ENCODE data around the gene STMND1. TPM values are rescaled to one million over a fixed set of nuclear protein-coding genes. Genes with fewer than 3 reads are reported as not detected.
A peak's percentile ranks its signal among the peaks of the same experiment; 100 is the strongest.

Gene STMND1
- total and polyA plus RNA-seq, 2 experiments from 2014 or later = 0.80 TPM; not detected in 1

DNA sequence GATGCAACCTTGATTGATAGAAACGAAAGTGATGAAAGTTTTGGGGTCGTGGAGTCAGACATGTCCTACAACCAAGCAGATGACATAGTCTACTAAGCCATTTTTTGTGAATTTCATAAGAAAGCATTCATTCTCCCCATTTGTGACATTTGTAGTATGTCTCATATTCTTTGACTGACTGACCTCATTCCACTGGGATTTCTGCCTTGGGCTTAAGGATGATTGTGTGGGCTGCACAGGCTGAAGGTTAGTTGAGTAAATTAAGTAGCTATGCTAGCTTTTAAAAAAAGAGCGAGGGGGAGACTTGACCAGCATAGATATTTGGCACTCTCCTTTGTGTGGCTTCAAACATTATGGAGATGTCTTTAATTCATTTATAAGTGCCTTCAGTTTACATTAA lies 28.9 kb downstream of the STMND1 start:
- Histone ChIP-seq H3K27ac (ENCODE audit: low read depth) (no peak overlapping the region), H3K79me2 (replicated peaks; ENCODE audit: insufficient read depth) (no peaks in the 10 kb centered on the region), H3K36me3 (ENCODE audit: insufficient read depth) (no peaks in the 10 kb centered on the region), H3K9me2 (ENCODE audit: insufficient read depth) (no peaks in the 10 kb centered on the region), H3K4me2 (no peak overlapping the region), H3F3A (replicated peaks; ENCODE audit: low read depth) (no peaks in the 10 kb centered on the region), H3K27me3 (ENCODE audit: insufficient read depth) (no peaks in the 10 kb centered on the region), H3K4me3 (no peak overlapping the region), H2AFZ (no peak overlapping the region), H4K20me1 (replicated peaks; ENCODE audit: insufficient read depth) (no peaks in the 10 kb centered on the region), H3K4me1 (ENCODE audit: insufficient read depth) (no peaks in the 10 kb centered on the region; the same call in 1 of the 2 replicates)
- no peak overlapping the region for H3K27ac Mint-ChIP-seq
- no peak for ATAC-seq
- H3K36me3 Mint-ChIP-seq (ENCODE audit: low read depth) = no peaks in the 10 kb centered on the region
- no peak for TF ChIP-seq JUNB (IDR thresholded peaks at IDR 0.05; ENCODE audit: unreplicated experiment)
- H3K4me1 Mint-ChIP-seq = peaks cover 6% of the 10 kb centered on the region; the same call in 2 of the 3 replicates
- H3K9me3 Mint-ChIP-seq = no peaks in the 10 kb centered on the region
- no peak overlapping the region for H3K4me3 Mint-ChIP-seq
- DNase-seq (ENCODE audit: low spot score) = no peak
- peaks cover 2% of the 10 kb centered on the region for H3K27me3 Mint-ChIP-seq (ENCODE audit: insufficient read depth, low read depth, poor library complexity)

DNA sequence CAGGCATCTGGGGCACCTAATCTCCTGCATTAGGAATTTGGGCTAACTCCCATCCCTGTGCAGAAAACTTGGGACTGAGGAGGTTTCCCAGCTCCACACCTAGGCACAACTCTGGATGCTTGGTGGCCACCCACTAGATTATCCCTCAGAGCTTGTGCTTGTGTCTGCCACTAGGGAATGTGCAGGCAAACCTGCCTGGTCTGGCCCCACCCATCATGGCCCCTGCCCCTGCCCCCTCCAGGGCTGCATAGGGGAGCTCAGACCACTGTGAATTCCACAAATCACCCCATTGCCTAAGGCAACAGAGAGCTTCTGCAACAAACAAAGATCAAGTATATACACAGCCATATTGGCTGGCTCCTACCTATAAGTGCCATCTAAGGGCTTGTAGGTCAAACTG lies 31.1 kb downstream of the STMND1 start:
- Histone ChIP-seq H3K36me3 (ENCODE audit: insufficient read depth) (no peaks in the 10 kb centered on the region), H3K27ac (ENCODE audit: low read depth) (no peak overlapping the region), H3F3A (replicated peaks; ENCODE audit: low read depth) (no peaks in the 10 kb centered on the region), H3K27me3 (ENCODE audit: insufficient read depth) (no peaks in the 10 kb centered on the region), H3K4me3 (no peak overlapping the region), H3K79me2 (replicated peaks; ENCODE audit: insufficient read depth) (no peaks in the 10 kb centered on the region), H3K4me1 (ENCODE audit: insufficient read depth) (no peaks in the 10 kb centered on the region), H2AFZ (0 out of 2 replicates have a peak overlapping the region, but pooled peaks have one; percentile 43), H4K20me1 (replicated peaks; ENCODE audit: insufficient read depth) (no peaks in the 10 kb centered on the region), H3K9me2 (ENCODE audit: insufficient read depth) (no peaks in the 10 kb centered on the region), H3K4me2 (no peak overlapping the region)
- DNase-seq (ENCODE audit: low spot score) (no peak), ATAC-seq (peak; percentile 63; the same call in 2 of the 3 replicates)
- Mint-ChIP-seq H3K27ac (no peak overlapping the region), H3K36me3 (ENCODE audit: low read depth) (peaks cover 4% of the 10 kb centered on the region; the same call in 1 of the 3 replicates), H3K27me3 (ENCODE audit: insufficient read depth, low read depth, poor library complexity) (peaks cover 2% of the 10 kb centered on the region), H3K4me3 (no peak overlapping the region), H3K4me1 (no peaks in the 10 kb centered on the region), H3K9me3 (peaks cover 12% of the 10 kb centered on the region)
- TF ChIP-seq POLR2AphosphoS5 (IDR thresholded peaks at IDR 0.05; ENCODE audit: low read depth) = no peak
- TF ChIP-seq STAT1 (IDR thresholded peaks at IDR 0.05; ENCODE audit: unreplicated experiment) = no peak
- TF ChIP-seq, protein P1, sequence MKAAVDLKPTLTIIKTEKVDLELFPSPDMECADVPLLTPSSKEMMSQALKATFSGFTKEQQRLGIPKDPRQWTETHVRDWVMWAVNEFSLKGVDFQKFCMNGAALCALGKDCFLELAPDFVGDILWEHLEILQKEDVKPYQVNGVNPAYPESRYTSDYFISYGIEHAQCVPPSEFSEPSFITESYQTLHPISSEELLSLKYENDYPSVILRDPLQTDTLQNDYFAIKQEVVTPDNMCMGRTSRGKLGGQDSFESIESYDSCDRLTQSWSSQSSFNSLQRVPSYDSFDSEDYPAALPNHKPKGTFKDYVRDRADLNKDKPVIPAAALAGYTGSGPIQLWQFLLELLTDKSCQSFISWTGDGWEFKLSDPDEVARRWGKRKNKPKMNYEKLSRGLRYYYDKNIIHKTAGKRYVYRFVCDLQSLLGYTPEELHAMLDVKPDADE (IDR thresholded peaks at IDR 0.05) = no peak
- TF ChIP-seq, protein P2, sequence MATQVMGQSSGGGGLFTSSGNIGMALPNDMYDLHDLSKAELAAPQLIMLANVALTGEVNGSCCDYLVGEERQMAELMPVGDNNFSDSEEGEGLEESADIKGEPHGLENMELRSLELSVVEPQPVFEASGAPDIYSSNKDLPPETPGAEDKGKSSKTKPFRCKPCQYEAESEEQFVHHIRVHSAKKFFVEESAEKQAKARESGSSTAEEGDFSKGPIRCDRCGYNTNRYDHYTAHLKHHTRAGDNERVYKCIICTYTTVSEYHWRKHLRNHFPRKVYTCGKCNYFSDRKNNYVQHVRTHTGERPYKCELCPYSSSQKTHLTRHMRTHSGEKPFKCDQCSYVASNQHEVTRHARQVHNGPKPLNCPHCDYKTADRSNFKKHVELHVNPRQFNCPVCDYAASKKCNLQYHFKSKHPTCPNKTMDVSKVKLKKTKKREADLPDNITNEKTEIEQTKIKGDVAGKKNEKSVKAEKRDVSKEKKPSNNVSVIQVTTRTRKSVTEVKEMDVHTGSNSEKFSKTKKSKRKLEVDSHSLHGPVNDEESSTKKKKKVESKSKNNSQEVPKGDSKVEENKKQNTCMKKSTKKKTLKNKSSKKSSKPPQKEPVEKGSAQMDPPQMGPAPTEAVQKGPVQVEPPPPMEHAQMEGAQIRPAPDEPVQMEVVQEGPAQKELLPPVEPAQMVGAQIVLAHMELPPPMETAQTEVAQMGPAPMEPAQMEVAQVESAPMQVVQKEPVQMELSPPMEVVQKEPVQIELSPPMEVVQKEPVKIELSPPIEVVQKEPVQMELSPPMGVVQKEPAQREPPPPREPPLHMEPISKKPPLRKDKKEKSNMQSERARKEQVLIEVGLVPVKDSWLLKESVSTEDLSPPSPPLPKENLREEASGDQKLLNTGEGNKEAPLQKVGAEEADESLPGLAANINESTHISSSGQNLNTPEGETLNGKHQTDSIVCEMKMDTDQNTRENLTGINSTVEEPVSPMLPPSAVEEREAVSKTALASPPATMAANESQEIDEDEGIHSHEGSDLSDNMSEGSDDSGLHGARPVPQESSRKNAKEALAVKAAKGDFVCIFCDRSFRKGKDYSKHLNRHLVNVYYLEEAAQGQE (IDR thresholded peaks at IDR 0.05; ENCODE audit: unreplicated experiment) = no peak
- TF ChIP-seq ZNF114 (CRISPR knock-in tag; IDR thresholded peaks at IDR 0.05) = no peak
- TF ChIP-seq, protein P3, sequence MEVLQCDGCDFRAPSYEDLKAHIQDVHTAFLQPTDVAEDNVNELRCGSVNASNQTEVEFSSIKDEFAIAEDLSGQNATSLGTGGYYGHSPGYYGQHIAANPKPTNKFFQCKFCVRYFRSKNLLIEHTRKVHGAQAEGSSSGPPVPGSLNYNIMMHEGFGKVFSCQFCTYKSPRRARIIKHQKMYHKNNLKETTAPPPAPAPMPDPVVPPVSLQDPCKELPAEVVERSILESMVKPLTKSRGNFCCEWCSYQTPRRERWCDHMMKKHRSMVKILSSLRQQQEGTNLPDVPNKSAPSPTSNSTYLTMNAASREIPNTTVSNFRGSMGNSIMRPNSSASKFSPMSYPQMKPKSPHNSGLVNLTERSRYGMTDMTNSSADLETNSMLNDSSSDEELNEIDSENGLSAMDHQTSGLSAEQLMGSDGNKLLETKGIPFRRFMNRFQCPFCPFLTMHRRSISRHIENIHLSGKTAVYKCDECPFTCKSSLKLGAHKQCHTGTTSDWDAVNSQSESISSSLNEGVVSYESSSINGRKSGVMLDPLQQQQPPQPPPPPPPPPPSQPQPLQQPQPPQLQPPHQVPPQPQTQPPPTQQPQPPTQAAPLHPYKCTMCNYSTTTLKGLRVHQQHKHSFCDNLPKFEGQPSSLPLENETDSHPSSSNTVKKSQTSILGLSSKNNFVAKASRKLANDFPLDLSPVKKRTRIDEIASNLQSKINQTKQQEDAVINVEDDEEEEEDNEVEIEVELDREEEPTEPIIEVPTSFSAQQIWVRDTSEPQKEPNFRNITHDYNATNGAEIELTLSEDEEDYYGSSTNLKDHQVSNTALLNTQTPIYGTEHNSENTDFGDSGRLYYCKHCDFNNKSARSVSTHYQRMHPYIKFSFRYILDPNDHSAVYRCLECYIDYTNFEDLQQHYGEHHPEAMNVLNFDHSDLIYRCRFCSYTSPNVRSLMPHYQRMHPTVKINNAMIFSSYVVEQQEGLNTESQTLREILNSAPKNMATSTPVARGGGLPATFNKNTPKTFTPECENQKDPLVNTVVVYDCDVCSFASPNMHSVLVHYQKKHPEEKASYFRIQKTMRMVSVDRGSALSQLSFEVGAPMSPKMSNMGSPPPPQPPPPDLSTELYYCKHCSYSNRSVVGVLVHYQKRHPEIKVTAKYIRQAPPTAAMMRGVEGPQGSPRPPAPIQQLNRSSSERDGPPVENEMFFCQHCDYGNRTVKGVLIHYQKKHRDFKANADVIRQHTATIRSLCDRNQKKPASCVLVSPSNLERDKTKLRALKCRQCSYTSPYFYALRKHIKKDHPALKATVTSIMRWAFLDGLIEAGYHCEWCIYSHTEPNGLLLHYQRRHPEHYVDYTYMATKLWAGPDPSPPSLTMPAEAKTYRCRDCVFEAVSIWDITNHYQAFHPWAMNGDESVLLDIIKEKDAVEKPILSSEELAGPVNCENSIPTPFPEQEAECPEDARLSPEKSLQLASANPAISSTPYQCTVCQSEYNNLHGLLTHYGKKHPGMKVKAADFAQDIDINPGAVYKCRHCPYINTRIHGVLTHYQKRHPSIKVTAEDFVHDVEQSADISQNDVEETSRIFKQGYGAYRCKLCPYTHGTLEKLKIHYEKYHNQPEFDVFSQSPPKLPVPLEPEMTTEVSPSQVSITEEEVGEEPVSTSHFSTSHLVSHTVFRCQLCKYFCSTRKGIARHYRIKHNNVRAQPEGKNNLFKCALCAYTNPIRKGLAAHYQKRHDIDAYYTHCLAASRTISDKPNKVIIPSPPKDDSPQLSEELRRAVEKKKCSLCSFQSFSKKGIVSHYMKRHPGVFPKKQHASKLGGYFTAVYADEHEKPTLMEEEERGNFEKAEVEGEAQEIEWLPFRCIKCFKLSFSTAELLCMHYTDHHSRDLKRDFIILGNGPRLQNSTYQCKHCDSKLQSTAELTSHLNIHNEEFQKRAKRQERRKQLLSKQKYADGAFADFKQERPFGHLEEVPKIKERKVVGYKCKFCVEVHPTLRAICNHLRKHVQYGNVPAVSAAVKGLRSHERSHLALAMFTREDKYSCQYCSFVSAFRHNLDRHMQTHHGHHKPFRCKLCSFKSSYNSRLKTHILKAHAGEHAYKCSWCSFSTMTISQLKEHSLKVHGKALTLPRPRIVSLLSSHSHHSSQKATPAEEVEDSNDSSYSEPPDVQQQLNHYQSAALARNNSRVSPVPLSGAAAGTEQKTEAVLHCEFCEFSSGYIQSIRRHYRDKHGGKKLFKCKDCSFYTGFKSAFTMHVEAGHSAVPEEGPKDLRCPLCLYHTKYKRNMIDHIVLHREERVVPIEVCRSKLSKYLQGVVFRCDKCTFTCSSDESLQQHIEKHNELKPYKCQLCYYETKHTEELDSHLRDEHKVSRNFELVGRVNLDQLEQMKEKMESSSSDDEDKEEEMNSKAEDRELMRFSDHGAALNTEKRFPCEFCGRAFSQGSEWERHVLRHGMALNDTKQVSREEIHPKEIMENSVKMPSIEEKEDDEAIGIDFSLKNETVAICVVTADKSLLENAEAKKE (CRISPR knock-in tag; IDR thresholded peaks at IDR 0.05) = no peak
- TF ChIP-seq ZNF331 (CRISPR knock-in tag; IDR thresholded peaks at IDR 0.05; ENCODE audit: low read depth) = no peak
- no peak for TF ChIP-seq EZH2phosphoT487 (IDR thresholded peaks at IDR 0.05; ENCODE audit: unreplicated experiment)
- TF ChIP-seq CREB1 (CRISPR knock-in tag; IDR thresholded peaks at IDR 0.05; ENCODE audit: low read depth) = no peak
- TF ChIP-seq JUNB (IDR thresholded peaks at IDR 0.05; ENCODE audit: unreplicated experiment) = no peak
- no peak for TF ChIP-seq EZH2 (IDR thresholded peaks at IDR 0.05; ENCODE audit: low read depth, unreplicated experiment)

All from GM23338 (cell line).